ENCODE results near the gene ZNF273.
"Not testable (repeated sequence)": the region's sequence is repeated elsewhere in the genome, so short reads cannot be mapped to it uniquely, and the experiment has no call there.

Gene ZNF273

GRCh38 chr7:64877714-64878610, 25.1 kb upstream of the ZNF273 start:
- no peak for DNase-seq

GRCh38 chr7:64878684-64879083, 24.4 kb upstream of the ZNF273 start:
- DNase-seq, result no peak

- DNase-seq, result no peak
Measured at GRCh38 chr7:64879086-64879730, 23.9 kb upstream of the ZNF273 start.

GRCh38 chr7:64879800-64880199, 23.3 kb upstream of the ZNF273 start:
- DNase-seq, result no peak

GRCh38 chr7:64880322-64881297, 22.5 kb upstream of the ZNF273 start:
- DNase-seq, result no peak

- DNase-seq, result no peak
Measured at GRCh38 chr7:64881461-64882287, 21.4 kb upstream of the ZNF273 start.

GRCh38 chr7:64882341-64883112, 20.5 kb upstream of the ZNF273 start:
- no peak for DNase-seq

- DNase-seq, result no peak
Measured at GRCh38 chr7:64883113-64883905, 19.8 kb upstream of the ZNF273 start.

GRCh38 chr7:64884085-64884912, 18.8 kb upstream of the ZNF273 start:
- no peak for DNase-seq

GRCh38 chr7:64884913-64885370, 18.1 kb upstream of the ZNF273 start:
- DNase-seq, result no peak

- no peak for DNase-seq
Measured at GRCh38 chr7:64885520-64886240, 17.4 kb upstream of the ZNF273 start.

- no peak for DNase-seq
Measured at GRCh38 chr7:64886956-64887545, 16.0 kb upstream of the ZNF273 start.

GRCh38 chr7:64887756-64888508, 15.1 kb upstream of the ZNF273 start:
- DNase-seq, result no peak

- no peak for DNase-seq
Measured at GRCh38 chr7:64888561-64888900, 14.5 kb upstream of the ZNF273 start.

- no peak for DNase-seq
Measured at GRCh38 chr7:64888901-64889685, 14.0 kb upstream of the ZNF273 start.

GRCh38 chr7:64889686-64890162, 13.3 kb upstream of the ZNF273 start:
- DNase-seq, result no peak

- DNase-seq, result not testable (repeated sequence)
Measured at GRCh38 chr7:64890273-64890672, 12.8 kb upstream of the ZNF273 start.

Measured in activated gamma-delta T cell (primary cell).